GM12864 (cell line): Measurements from ENCODE around the gene SLC24A4.

Source experiments
- DNase-seq: peaks from one replicate; pipeline ENCODE4 v3.0.0-alpha.2; 2011; ENCODE audit warnings: low read depth
- H3K4me3 ChIP-seq: 2 replicates; pipeline ENCODE4 v1.5.1; 2011; ENCODE audit warnings: mild to moderate bottlenecking, low read depth, low read length, control low read depth
- CTCF ChIP-seq: IDR thresholded peaks from 2 replicates; pipeline ENCODE4 v1.5.1; 2011; ENCODE audit warnings: low read depth, mild to moderate bottlenecking, moderate library complexity, low read length, control low read depth, inconsistent platforms; ENCODE audit errors: missing control alignments

Gene SLC24A4

GRCh38 chr14:92538412-92538985 is 215.5 kb downstream of the SLC24A4 start:
- no peak overlapping the region for H3K4me3 ChIP-seq
- DNase-seq = peak; percentile 30
- TF ChIP-seq CTCF = no peak

GRCh38 chr14:92539419-92539818 is 216.5 kb downstream of the SLC24A4 start:
- H3K4me3 ChIP-seq = no peak overlapping the region
- no peak for TF ChIP-seq CTCF

DNA sequence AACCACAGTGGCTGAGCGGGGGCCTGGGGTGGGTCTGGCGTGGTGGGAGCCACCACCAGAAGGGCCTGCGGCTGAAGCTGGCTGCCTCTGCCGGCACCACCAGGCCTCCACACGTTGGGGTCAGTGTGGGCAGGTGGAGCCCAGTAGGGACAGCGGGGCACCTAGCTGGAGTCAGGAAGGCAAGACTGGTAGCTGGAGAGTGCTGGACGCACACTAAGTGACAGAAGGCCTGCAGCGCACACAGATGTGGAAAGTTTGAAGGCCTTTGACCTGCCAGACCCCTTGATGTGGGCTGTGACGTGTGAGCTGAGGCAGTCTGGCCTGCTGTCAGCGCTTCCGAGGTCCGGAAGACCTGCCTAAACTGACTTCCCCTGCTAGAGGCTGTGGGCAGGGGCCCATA is 216.9 kb downstream of the SLC24A4 start:
- TF ChIP-seq CTCF = no peak
- H3K4me3 ChIP-seq = no peak overlapping the region
- no peak for DNase-seq

More at GRCh38 chr14:92539419-92539818, 216.5 kb downstream of the SLC24A4 start:
- DNase-seq = no peak

DNA sequence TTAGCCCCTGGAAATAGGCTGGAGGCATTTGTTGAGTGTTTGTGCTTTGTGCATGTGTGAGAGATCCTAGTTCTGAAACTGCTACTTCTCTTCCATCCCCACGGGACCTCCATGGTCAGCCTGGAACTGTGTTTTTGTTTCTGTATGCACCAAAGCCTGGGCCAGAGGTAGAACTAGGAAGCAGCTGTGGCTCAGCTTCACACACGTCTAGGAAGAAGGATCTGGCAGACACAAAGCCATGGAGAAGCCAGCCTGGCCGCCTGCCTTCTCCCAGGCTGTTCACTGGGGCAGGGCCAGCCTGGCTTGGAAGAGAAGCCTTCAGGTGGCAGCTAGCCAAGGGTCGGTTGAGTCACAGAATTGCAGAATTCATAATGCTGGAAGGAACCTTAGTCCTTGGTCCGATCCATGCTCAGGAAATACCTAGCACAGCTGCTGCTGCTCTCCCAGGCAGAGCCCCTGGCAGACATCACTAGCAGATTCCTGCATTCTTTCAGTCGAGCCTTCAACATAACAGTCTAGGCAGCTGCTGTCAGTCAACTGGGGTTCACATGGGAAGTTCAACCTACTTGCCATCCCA is 217.6 kb downstream of the SLC24A4 start:
- no peak for TF ChIP-seq CTCF
- no peak overlapping the region for H3K4me3 ChIP-seq
- no peak for DNase-seq

DNA sequence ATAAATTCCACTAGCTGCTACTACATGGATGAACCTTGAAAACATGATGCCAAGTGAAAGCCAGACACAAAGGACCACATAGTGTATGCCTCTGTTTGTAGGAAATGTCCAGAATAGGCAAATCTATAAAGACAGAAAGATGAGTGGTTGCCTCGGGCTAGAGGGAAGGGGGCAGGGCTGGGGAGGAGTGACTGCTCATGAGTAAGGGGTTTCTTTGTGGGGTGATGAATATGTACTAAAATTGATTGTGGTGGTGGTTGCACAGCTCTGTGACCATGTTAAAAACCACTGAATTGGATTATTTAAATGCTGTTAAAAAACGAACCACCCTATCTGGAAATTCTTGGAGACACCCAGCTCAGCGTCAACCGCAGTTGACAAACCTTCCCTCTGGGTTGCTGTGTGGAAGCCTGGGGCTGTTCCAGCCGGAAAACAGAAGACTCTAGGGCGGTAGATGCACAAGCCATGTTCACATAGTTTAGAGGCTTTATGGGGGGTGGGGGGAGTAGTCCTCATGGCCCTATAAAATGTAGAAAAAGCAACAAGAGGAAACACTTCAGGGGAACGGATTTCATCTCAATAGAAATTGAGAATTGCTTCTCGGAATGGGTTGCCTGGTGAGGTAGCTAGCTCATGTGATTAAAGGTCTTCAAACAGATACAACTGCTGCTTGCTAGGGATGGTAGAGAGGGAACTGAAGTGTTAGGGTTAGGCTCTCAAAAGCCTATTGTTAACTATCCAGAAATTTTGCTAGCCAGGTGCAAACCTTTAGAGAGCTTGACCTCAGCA is 220.0 kb downstream of the SLC24A4 start:
- no peak overlapping the region for H3K4me3 ChIP-seq
- DNase-seq = no peak
- TF ChIP-seq CTCF = no peak

GRCh38 chr14:92544051-92544720 is 221.2 kb downstream of the SLC24A4 start:
- TF ChIP-seq CTCF = no peak
- H3K4me3 ChIP-seq = no peak overlapping the region
- DNase-seq = no peak
